ACC112 (cell line): ENCODE measurements around the gene PAFAH1B2.
"Not testable (repeated sequence)": the region's sequence is repeated elsewhere in the genome, so short reads cannot be mapped to it uniquely, and the experiment has no call there.

ENCODE experiments used
- H2AFZ ChIP-seq: fragments of 200-600 bp; sonication (generic); one replicate; pipeline ENCODE4 v1.6.0; 2017; ENCODE audit warnings: antibody characterized with exemption, low read length; ENCODE audit not compliant: unreplicated experiment
- H3K27ac ChIP-seq: fragments of 200-600 bp; sonication (generic); 2 replicates; pipeline ENCODE4 v1.5.1; 2014; ENCODE audit warnings: low read depth, mild to moderate bottlenecking, antibody characterized with exemption, low read length, moderate library complexity
- H3K27me3 ChIP-seq: fragments of 200-600 bp; sonication (generic); 2 replicates; pipeline ENCODE4 v1.6.1; 2014; ENCODE audit warnings: mild to moderate bottlenecking, antibody characterized with exemption, low read length, moderate library complexity, mixed read lengths; ENCODE audit not compliant: insufficient read depth
- H3K36me3 ChIP-seq: fragments of 200-600 bp; sonication (generic); 2 replicates; pipeline ENCODE4 v1.6.1; 2016; ENCODE audit warnings: mild to moderate bottlenecking, antibody characterized with exemption, low read length, moderate library complexity, mixed read lengths; ENCODE audit not compliant: insufficient read depth
- H3K4me1 ChIP-seq: fragments of 200-600 bp; sonication (generic); one replicate; pipeline ENCODE4 v1.6.1; 2016; ENCODE audit warnings: low read length, mixed read lengths; ENCODE audit not compliant: insufficient read depth, unreplicated experiment, control insufficient read depth
- H3K4me3 ChIP-seq: fragments of 200-600 bp; sonication (generic); 2 replicates; pipeline ENCODE4 v1.5.1; 2014; ENCODE audit warnings: mild to moderate bottlenecking, low read depth, low read length
- H3K79me2 ChIP-seq: fragments of 200-600 bp; sonication (generic); one replicate; pipeline ENCODE4 v1.6.0; 2016; ENCODE audit warnings: low read length; ENCODE audit not compliant: control insufficient read depth, unreplicated experiment, insufficient read depth

The PAFAH1B2 gene

GRCh38 chr11:117100556-117100955 lies 43.5 kb upstream of the PAFAH1B2 start:
- Histone ChIP-seq H3K79me2 (peaks cover 25% of the 10 kb centered on the region), H3K27me3 (no peaks in the 10 kb centered on the region), H3K27ac (no peak overlapping the region), H3K4me1 (peaks cover 28% of the 10 kb centered on the region), H3K36me3 (no peaks in the 10 kb centered on the region), H3K4me3 (no peak overlapping the region), H2AFZ (no peak overlapping the region)

- H3K4me3 ChIP-seq, result no peak overlapping the region
- no peaks in the 10 kb centered on the region for H3K27me3 ChIP-seq
- no peak overlapping the region for H2AFZ ChIP-seq
- H3K79me2 ChIP-seq, result no peaks in the 10 kb centered on the region
- H3K36me3 ChIP-seq, result no peaks in the 10 kb centered on the region
- peaks cover 7% of the 10 kb centered on the region for H3K4me1 ChIP-seq
- no peak overlapping the region for H3K27ac ChIP-seq
Measured at GRCh38 chr11:117107701-117108590, 36.1 kb upstream of the PAFAH1B2 start.

GRCh38 chr11:117110294-117110950 lies 33.7 kb upstream of the PAFAH1B2 start:
- H3K4me1 ChIP-seq, result peaks cover 7% of the 10 kb centered on the region

GRCh38 chr11:117112497-117112896 lies 31.6 kb upstream of the PAFAH1B2 start:
- H3K4me1 ChIP-seq, H3K27ac ChIP-seq, H3K36me3 ChIP-seq, H3K4me3 ChIP-seq, H2AFZ ChIP-seq, H3K79me2 ChIP-seq, H3K27me3 ChIP-seq: not testable (repeated sequence)

More at GRCh38 chr11:117110294-117110950, 33.7 kb upstream of the PAFAH1B2 start:
- Histone ChIP-seq H3K79me2 (no peaks in the 10 kb centered on the region), H3K27me3 (no peaks in the 10 kb centered on the region), H3K27ac (no peak overlapping the region), H3K4me3 (no peak overlapping the region), H2AFZ (no peak overlapping the region), H3K36me3 (no peaks in the 10 kb centered on the region)

GRCh38 chr11:117112939-117113338 lies 31.1 kb upstream of the PAFAH1B2 start:
- not testable (repeated sequence) for H3K27me3 ChIP-seq, H3K79me2 ChIP-seq, H3K4me3 ChIP-seq, H3K27ac ChIP-seq, H3K4me1 ChIP-seq, H2AFZ ChIP-seq, H3K36me3 ChIP-seq

- Histone ChIP-seq H3K79me2 (no peaks in the 10 kb centered on the region), H3K27ac (no peak overlapping the region), H3K4me3 (no peak overlapping the region), H3K36me3 (no peaks in the 10 kb centered on the region), H2AFZ (no peak overlapping the region), H3K4me1 (no peaks in the 10 kb centered on the region), H3K27me3 (no peaks in the 10 kb centered on the region)
Measured at GRCh38 chr11:117117681-117118080, 26.4 kb upstream of the PAFAH1B2 start.

GRCh38 chr11:117121176-117121575 lies 22.9 kb upstream of the PAFAH1B2 start:
- Histone ChIP-seq H3K4me1 (no peaks in the 10 kb centered on the region), H3K27ac (no peak overlapping the region), H3K36me3 (no peaks in the 10 kb centered on the region), H3K4me3 (no peak overlapping the region), H3K79me2 (no peaks in the 10 kb centered on the region), H3K27me3 (peaks cover 9% of the 10 kb centered on the region), H2AFZ (no peak overlapping the region)

- Histone ChIP-seq H3K36me3 (no peaks in the 10 kb centered on the region), H2AFZ (no peak overlapping the region), H3K4me3 (no peak overlapping the region), H3K27ac (no peak overlapping the region), H3K27me3 (peaks cover 22% of the 10 kb centered on the region), H3K79me2 (no peaks in the 10 kb centered on the region), H3K4me1 (no peaks in the 10 kb centered on the region)
Measured at GRCh38 chr11:117122556-117122955, 21.5 kb upstream of the PAFAH1B2 start.

GRCh38 chr11:117126223-117126965 lies 17.7 kb upstream of the PAFAH1B2 start:
- H3K79me2 ChIP-seq, result no peaks in the 10 kb centered on the region
- H3K27ac ChIP-seq, result no peak overlapping the region
- H3K4me3 ChIP-seq, result no peak overlapping the region
- H3K36me3 ChIP-seq, result no peaks in the 10 kb centered on the region
- H3K27me3 ChIP-seq, result peaks cover 24% of the 10 kb centered on the region
- no peaks in the 10 kb centered on the region for H3K4me1 ChIP-seq
- H2AFZ ChIP-seq, result no peak overlapping the region

- Histone ChIP-seq H3K36me3 (no peaks in the 10 kb centered on the region), H3K27me3 (peaks cover 24% of the 10 kb centered on the region), H2AFZ (no peak overlapping the region), H3K79me2 (no peaks in the 10 kb centered on the region), H3K27ac (no peak overlapping the region), H3K4me3 (no peak overlapping the region), H3K4me1 (no peaks in the 10 kb centered on the region)
Measured at GRCh38 chr11:117127171-117127901, 16.8 kb upstream of the PAFAH1B2 start.
